ENCODE measurements around the gene MYO5B. TPM values are rescaled to one million over a fixed set of nuclear protein-coding genes. Genes with fewer than 3 reads are reported as not detected.
A peak's percentile ranks its signal among the peaks of the same experiment; 100 is the strongest.

The MYO5B gene
- total and polyA plus RNA-seq, 10 of the 15 experiments (the other 5 are each of a cell fraction or from before 2014, with no cell fraction given): 2.5 to 4.5 (median 3.3) TPM

DNA sequence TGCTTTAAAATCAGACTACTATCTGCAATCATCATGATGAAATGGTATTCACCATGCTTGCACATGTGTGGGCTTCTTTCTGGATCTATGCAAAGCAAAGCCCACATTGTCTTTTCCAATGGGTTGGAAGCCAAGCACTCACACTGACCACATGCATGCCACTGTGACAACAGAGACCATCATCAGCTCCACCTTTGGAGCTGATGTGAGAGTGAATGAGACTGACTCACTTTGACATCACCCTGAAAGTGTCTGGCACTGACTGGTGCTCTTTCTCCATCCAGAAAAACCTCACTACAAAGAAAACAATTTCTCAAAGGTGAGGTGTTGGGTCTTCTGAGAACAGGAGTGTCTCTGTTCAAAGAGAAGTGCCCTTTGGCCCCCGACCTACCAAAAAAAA is 4.7 kb downstream of the MYO5B start (continued):
- TF ChIP-seq, protein P1, sequence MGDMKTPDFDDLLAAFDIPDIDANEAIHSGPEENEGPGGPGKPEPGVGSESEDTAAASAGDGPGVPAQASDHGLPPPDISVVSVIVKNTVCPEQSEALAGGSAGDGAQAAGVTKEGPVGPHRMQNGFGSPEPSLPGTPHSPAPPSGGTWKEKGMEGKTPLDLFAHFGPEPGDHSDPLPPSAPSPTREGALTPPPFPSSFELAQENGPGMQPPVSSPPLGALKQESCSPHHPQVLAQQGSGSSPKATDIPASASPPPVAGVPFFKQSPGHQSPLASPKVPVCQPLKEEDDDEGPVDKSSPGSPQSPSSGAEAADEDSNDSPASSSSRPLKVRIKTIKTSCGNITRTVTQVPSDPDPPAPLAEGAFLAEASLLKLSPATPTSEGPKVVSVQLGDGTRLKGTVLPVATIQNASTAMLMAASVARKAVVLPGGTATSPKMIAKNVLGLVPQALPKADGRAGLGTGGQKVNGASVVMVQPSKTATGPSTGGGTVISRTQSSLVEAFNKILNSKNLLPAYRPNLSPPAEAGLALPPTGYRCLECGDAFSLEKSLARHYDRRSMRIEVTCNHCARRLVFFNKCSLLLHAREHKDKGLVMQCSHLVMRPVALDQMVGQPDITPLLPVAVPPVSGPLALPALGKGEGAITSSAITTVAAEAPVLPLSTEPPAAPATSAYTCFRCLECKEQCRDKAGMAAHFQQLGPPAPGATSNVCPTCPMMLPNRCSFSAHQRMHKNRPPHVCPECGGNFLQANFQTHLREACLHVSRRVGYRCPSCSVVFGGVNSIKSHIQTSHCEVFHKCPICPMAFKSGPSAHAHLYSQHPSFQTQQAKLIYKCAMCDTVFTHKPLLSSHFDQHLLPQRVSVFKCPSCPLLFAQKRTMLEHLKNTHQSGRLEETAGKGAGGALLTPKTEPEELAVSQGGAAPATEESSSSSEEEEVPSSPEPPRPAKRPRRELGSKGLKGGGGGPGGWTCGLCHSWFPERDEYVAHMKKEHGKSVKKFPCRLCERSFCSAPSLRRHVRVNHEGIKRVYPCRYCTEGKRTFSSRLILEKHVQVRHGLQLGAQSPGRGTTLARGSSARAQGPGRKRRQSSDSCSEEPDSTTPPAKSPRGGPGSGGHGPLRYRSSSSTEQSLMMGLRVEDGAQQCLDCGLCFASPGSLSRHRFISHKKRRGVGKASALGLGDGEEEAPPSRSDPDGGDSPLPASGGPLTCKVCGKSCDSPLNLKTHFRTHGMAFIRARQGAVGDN (IDR thresholded peaks at IDR 0.05): no peak
- no peak for TF ChIP-seq CHD2 (IDR thresholded peaks at IDR 0.05; ENCODE audit: borderline replicate concordance, low read depth, low read length)

DNA sequence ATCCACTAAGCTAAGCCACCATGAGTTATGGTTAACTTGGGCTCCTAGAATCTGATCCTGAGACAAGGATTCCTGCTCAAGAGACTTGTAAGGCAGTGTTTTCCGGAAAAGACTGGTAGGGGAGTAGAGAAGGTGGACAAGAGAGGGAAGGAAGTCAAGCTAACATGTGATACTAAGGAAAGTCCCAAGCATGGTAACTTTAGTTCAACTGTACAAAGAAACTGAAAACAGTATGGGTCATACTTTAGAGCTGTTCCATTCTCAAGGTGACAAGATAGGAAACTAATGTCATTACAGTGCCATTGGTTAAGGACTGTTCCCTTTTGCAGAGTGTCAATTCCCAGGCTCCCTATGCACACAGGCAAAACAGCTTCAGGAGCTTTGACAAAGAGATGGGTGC is 5.8 kb downstream of the MYO5B start:
- WGBS (ENCODE audit: insufficient coverage, insufficient replicate concordance, low lambda C conversion rate, missing lambda C conversion rate): 0% methylated on average over 1 of the region's 1 CpG
- intact Hi-C loops (cut with micrococcal nuclease; ENCODE audit: unreplicated experiment) (loop anchor here (10.0 kb wide), 1 partner anchor 54 kb away; no protein-coding TSS in a partner anchor), in situ Hi-C loops (cut with MboI) (no loop called here)
- peaks cover 5% of the 10 kb centered on the region in 2 experiments; a peak in 3 of 4 replicates for H3K27me3 ChIP-seq (replicated peaks in 1 of 2; ENCODE audit: control insufficient read depth in 2 of 2, insufficient read depth in 2 of 2, low read length in 1 of 2)
- no peak overlapping the region for H3K9ac ChIP-seq (ENCODE audit: control insufficient read depth, insufficient read depth, low read length)
- no peaks in the 10 kb centered on the region; the same call in 2 of the 3 replicates for H3K9me3 ChIP-seq (replicated peaks; ENCODE audit: control insufficient read depth, insufficient read depth, low read length)
- no peaks in the 10 kb centered on the region for H3K36me3 ChIP-seq (ENCODE audit: control insufficient read depth in 2 of 2, insufficient read depth in 2 of 2, low read length in 1 of 2)
- ChIA-PET RAD21 (ENCODE audit: unreplicated experiment) (interaction anchor here (0.9 to 6.2 kb wide), 8 partner anchors 9 to 175 kb away, joined by 3 to 40 read pairs (median 8); no protein-coding TSS in a partner anchor), SMC1A (ENCODE audit: uncharacterized antibody, unreplicated experiment) (interaction anchor here (0.6 to 13.1 kb wide), 14 partner anchors 9 to 693 kb away, joined by 3 to 107 read pairs (median 4); no protein-coding TSS in a partner anchor), CTCF (interaction anchor here (0.8 to 2.1 kb wide), 7 partner anchors 13 to 239 kb away, joined by 3 to 7 read pairs (median 3); no protein-coding TSS in a partner anchor), POLR2A (interaction anchor here (0.6 to 1.0 kb wide), 3 partner anchors 11 to 462 kb away, joined by 3 to 4 read pairs (median 3); no protein-coding TSS in a partner anchor)
- H2AFZ ChIP-seq (ENCODE audit: control insufficient read depth, low read depth, low read length): peak overlapping the region; percentile 42
- H4K20me1 ChIP-seq (ENCODE audit: control insufficient read depth, insufficient read depth): no peaks in the 10 kb centered on the region
- H3K79me2 ChIP-seq (ENCODE audit: control insufficient read depth, insufficient read depth, low read length): no peaks in the 10 kb centered on the region
- H3K4me3 ChIP-seq: no peak overlapping the region
- peak; percentile 86 for ATAC-seq
- no peak overlapping the region for H3K27ac ChIP-seq (ENCODE audit: control insufficient read depth, insufficient read depth)
- no peak for FAIRE-seq
- H3K4me2 ChIP-seq (ENCODE audit: control insufficient read depth, insufficient read depth): peak overlapping the region; percentile 50
- peaks cover 11% of the 10 kb centered on the region for H3K4me1 ChIP-seq (ENCODE audit: control insufficient read depth, insufficient read depth, low read length)
- no TSS peak for BruUV-seq (replicated peaks)
- DNase-seq (ENCODE audit: low read depth, low spot score): peak; percentile 46
- TF ChIP-seq BHLHE40 (IDR thresholded peaks at IDR 0.05; ENCODE audit: borderline replicate concordance in 1 of 2, low read depth in 2 of 2, low read length in 1 of 2) (no peak), EED (IDR thresholded peaks at IDR 0.05; ENCODE audit: low read depth) (no peak), NR2C1 (IDR thresholded peaks at IDR 0.05) (no peak), ETV6 (conservative IDR thresholded peaks at IDR 0.05 in 1 of 2, IDR thresholded peaks at IDR 0.05 in 1 of 2; ENCODE audit: borderline replicate concordance in 1 of 2, low read depth in 1 of 2) (peak in 1 of 2 experiments; percentile 66; a peak in 1 of 4 replicates), SMC3 (IDR thresholded peaks at IDR 0.05; ENCODE audit: borderline replicate concordance, low read length) (no peak), SREBF2 (IDR thresholded peaks at IDR 0.05; ENCODE audit: low read length) (no peak), MYB (IDR thresholded peaks at IDR 0.05; ENCODE audit: borderline replicate concordance, low read depth, low read length) (no peak), MTA3 (IDR thresholded peaks at IDR 0.05; ENCODE audit: borderline replicate concordance, low read length) (no peak), SREBF1 (IDR thresholded peaks at IDR 0.05; ENCODE audit: low read length) (no peak), ZZZ3 (IDR thresholded peaks at IDR 0.05; ENCODE audit: control insufficient read depth, insufficient read length, low read depth) (no peak), ZBED1 (IDR thresholded peaks at IDR 0.05; ENCODE audit: borderline replicate concordance) (no peak), POU2F2 (IDR thresholded peaks at IDR 0.05; ENCODE audit: borderline replicate concordance, low read depth, low read length) (no peak), MTA2 (IDR thresholded peaks at IDR 0.05; ENCODE audit: low read depth) (peak; percentile 56; the same call in 1 of the 2 replicates), RBBP5 (conservative IDR thresholded peaks at IDR 0.05) (no peak), EP300 (IDR thresholded peaks at IDR 0.05; ENCODE audit: borderline replicate concordance in 1 of 2, control insufficient read depth in 1 of 2, low read depth in 2 of 2, low read length in 2 of 2) (0 out of 4 replicates have a peak, but pooled peaks of 1 of the 2 experiments have one; percentile 37), NFIC (IDR thresholded peaks at IDR 0.05; ENCODE audit: low read depth, low read length) (peak; percentile 78)
- TF ChIP-seq, protein P2, sequence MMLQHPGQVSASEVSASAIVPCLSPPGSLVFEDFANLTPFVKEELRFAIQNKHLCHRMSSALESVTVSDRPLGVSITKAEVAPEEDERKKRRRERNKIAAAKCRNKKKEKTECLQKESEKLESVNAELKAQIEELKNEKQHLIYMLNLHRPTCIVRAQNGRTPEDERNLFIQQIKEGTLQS (IDR thresholded peaks at IDR 0.05; ENCODE audit: borderline replicate concordance, extremely low read depth, low read depth, low read length): no peak
